PC-9 (cell line): Measurements from ENCODE around the gene ASIC4.

ENCODE experiments used
- CTCF ChIP-seq: fragments of 200-600 bp; sonication (generic); conservative IDR thresholded peaks from 2 replicates; pipeline ENCODE4 v1.6.1; 2017; ENCODE audit warnings: mixed run types, antibody characterized with exemption, mild to moderate bottlenecking, moderate library complexity
- EZH2 ChIP-seq: fragments of 200-600 bp; sonication (generic); IDR thresholded peaks from 2 replicates; pipeline ENCODE4 v1.8.0; 2017; ENCODE audit warnings: antibody characterized with exemption, low read depth

- TF ChIP-seq CTCF (no peak), EZH2 (no peak)
Measured at GRCh38 chr2:219512524-219513216, 1.6 kb upstream of the ASIC4 start.
